KG1 (cell line): ENCODE measurements around the gene LCP1.

Experiments
- DNase-seq: peaks from one replicate; lab custom pipeline; 2025; lab: John Stamatoyannopoulos, UW

LCP1 gene

GRCh38 chr13:46158983-46159382, 23.0 kb downstream of the LCP1 start:
- DNase-seq: no peak

- DNase-seq: no peak
These were observed 23.8 kb downstream of the LCP1 start for GRCh38 chr13:46158222-46158621.

GRCh38 chr13:46154136-46154801, 27.7 kb downstream of the LCP1 start:
- no peak for DNase-seq

- DNase-seq: no peak
These were observed 29.2 kb downstream of the LCP1 start for GRCh38 chr13:46152627-46153328.

- DNase-seq: no peak
These were observed 31.8 kb downstream of the LCP1 start for GRCh38 chr13:46150134-46150693.

- no peak for DNase-seq
These were observed 32.5 kb downstream of the LCP1 start for GRCh38 chr13:46149272-46150133.

- DNase-seq: no peak
These were observed 35.1 kb downstream of the LCP1 start for GRCh38 chr13:46146898-46147297.

GRCh38 chr13:46145950-46146349, 36.0 kb downstream of the LCP1 start:
- no peak for DNase-seq

GRCh38 chr13:46145135-46145534, 36.8 kb downstream of the LCP1 start:
- no peak for DNase-seq

- DNase-seq: no peak
These were observed 38.7 kb downstream of the LCP1 start for GRCh38 chr13:46143184-46143701.

- DNase-seq: no peak
These were observed 39.2 kb downstream of the LCP1 start for GRCh38 chr13:46142776-46143175.

- DNase-seq: no peak
These were observed 41.9 kb downstream of the LCP1 start for GRCh38 chr13:46140044-46140443.

GRCh38 chr13:46137627-46138317, 44.2 kb downstream of the LCP1 start:
- DNase-seq: no peak

GRCh38 chr13:46136688-46137087, 45.3 kb downstream of the LCP1 start:
- no peak for DNase-seq

- DNase-seq: no peak
These were observed 46.9 kb downstream of the LCP1 start for GRCh38 chr13:46134961-46135522.

GRCh38 chr13:46134494-46134893, 47.5 kb downstream of the LCP1 start:
- no peak for DNase-seq

- DNase-seq: no peak
These were observed 49.9 kb downstream of the LCP1 start for GRCh38 chr13:46132109-46132508.

- no peak for DNase-seq
These were observed 50.3 kb downstream of the LCP1 start for GRCh38 chr13:46131705-46132104.

- no peak for DNase-seq
These were observed 51.9 kb downstream of the LCP1 start for GRCh38 chr13:46129955-46130618.

GRCh38 chr13:46129124-46129523, 52.9 kb downstream of the LCP1 start:
- DNase-seq: no peak
